ENCODE measurements around the gene RIPOR3.
"Not testable (repeated sequence)": the region's sequence is repeated elsewhere in the genome, so short reads cannot be mapped to it uniquely, and the experiment has no call there.

RIPOR3 gene

GRCh38 chr20:50607436-50607835 is 83.9 kb downstream of the RIPOR3 start:
- no peak for DNase-seq (ENCODE audit: low spot score)

DNA sequence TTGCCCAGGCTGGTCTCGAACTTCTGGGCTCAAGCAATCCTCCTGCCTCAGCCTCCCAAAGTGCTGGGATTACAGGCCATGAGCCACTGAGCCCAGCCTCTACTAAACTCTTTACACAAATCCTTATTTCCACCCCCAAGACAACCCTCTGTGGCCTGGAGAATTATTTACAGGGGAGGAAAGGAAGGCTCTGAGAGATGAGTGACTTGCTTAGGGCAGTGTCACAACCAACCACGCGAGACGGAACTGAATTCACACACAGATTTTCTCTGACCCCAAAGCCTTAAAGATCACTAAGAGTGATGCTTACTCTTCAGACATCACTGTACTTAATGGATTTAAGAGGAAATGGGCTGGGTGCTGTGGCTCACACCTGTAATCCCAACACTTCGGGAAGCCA is 86.2 kb downstream of the RIPOR3 start:
- no peak for DNase-seq (ENCODE audit: low spot score)

DNA sequence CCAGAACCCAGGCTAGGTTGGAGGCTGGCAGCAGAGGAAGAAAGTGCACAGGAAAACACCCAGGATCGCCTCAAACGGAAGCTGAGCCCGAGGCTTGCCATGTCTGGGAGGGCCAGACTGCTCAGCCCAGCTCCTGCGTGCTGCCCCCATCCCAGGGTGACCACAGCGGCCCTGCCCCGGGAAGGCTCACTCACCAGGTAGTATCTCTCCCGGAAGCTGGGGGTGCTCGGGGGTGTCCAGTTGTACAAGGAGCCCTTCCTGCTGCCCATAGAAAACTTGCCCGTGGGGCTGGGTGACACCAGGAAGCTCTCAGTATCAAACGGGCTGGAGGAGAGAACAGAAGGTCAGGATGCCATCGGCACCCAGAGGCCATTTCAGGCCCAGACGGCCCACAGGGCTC is 86.9 kb downstream of the RIPOR3 start:
- DNase-seq (ENCODE audit: low spot score), result no peak

- DNase-seq (ENCODE audit: low spot score), result no peak
These were observed 88.8 kb downstream of the RIPOR3 start for GRCh38 chr20:50602432-50603088.

DNA sequence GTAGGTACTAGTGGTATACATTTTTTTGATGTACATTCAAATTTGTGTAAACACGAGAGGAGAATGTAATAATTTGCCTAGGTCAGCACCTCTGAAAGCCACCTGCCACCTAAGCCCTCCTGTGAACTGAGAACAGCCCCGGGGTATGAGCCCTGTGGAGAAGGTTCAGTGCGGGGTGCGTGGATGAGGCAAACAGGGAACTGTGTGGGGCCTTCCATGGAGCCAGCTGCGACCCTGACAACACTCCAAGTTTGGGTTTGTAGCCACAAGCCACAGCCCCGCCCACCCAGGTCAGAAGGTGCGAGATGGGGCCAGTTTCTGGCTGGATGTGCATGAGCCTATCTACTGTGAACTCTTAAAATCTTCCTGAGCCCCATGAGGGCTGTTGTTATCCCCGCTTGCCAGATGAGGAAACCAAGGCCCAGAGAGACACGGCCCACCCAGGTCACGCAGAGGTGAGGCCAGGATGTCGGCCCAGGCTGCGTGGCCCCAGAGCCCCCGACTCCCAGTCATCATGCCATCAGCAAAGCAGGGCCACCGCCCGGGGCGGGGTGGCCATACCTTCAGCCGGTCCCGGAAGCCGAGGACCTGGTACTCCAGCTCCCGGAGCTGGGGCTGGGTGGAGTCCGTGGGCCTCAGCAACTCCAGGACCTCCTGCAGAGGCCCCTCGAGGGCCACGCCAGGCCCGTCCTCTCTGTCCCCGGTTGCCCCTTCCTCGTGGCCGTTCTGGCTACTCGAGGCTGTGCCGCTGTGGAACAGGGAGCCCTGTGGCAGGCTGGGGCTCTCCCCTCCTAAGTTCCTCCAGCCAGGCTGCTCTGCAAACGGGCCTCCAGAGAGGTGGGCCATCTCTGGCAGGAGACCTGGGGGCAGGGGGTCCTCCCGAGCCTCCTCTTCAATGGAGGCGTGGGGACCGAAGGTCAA is 89.6 kb downstream of the RIPOR3 start:
- DNase-seq (ENCODE audit: low spot score), result no peak

DNA sequence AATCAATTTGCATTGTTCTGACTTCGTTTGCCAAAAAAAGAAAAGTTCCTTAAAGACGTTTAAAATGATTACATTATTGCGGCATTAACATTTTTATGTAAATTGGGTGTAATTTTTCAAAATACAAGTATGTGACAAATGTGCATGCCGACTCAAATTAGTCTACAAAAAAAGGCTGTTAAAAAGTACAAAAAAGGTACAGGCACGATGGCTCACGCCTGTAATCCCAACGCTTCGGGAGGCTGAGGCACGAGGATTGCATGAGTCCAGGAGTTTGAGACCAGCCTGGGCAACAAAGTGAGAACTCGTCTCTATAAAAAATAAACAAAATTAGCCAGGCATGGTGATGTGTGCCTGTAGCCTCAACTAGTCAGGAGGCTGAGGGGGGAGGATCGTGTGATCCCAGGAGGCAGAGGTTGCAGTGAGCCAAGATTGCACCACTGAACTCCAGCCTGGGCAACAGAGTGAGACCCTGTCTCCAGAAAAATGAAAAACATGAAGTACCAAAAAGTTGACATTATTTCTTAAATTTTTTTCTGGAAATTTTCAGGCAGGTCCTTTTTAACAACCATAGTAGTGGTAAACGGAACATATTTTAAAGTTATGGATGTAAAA is 91.0 kb downstream of the RIPOR3 start:
- no peak for DNase-seq (ENCODE audit: low spot score)

- DNase-seq (ENCODE audit: low spot score), result not testable (repeated sequence)
These were observed 92.6 kb downstream of the RIPOR3 start for GRCh38 chr20:50598768-50599167.

- DNase-seq (ENCODE audit: low spot score), result no peak
These were observed 93.3 kb downstream of the RIPOR3 start for GRCh38 chr20:50598074-50598473.

- no peak for DNase-seq (ENCODE audit: low spot score)
These were observed 93.9 kb downstream of the RIPOR3 start for GRCh38 chr20:50597406-50597969.

DNA sequence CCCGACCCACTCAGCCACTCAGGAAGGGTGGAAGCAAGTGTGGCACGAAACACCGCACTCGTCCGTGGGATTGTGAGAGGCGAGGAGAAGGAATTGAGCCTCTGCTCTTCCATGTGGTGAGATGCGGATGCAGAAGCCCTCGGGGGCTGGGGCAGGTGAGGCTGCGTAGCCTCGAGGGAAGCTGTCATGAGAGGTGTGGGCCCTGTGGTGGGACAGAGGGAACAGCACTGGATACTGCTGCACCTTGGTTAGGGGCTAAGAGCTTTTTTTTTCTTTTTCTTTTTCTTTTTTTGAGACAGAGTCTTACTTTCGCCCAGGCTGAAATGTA is 94.7 kb downstream of the RIPOR3 start:
- no peak for DNase-seq (ENCODE audit: low spot score)

DNA sequence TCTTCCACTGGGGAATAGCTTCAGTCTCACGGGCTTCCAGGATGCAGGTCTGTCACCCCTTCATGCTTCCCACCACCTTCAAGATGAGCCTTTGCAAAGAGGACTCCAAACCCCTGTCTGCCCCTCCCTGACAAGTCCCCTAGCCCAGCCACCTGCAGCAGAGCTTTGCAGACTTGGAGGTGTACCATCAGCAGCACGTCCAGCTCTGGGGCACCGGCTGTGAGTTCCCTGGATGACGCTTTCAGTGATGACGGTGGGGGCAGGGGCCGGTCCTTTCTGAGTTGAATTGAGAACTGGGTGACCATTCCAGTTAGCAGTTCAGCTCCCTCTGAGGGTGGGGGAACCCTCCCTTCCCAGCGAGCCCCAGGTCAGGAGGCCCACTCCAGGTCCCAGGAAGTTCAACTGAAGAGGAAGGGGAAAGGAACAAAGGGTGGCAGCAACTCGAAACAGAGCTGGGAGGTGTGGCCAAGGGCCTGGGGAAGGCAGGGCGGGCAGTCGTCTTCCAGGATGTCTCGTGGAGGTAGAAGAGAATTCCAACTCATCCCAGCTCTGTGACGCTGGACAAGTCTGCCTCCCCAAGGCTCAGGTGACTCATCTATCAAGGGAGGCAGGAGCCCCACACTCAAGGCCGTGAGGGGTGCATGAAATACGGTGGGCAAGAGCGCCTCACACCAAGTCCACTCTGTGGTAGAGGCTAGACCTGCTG is 95.2 kb downstream of the RIPOR3 start:
- no peak for DNase-seq (ENCODE audit: low spot score)

DNA sequence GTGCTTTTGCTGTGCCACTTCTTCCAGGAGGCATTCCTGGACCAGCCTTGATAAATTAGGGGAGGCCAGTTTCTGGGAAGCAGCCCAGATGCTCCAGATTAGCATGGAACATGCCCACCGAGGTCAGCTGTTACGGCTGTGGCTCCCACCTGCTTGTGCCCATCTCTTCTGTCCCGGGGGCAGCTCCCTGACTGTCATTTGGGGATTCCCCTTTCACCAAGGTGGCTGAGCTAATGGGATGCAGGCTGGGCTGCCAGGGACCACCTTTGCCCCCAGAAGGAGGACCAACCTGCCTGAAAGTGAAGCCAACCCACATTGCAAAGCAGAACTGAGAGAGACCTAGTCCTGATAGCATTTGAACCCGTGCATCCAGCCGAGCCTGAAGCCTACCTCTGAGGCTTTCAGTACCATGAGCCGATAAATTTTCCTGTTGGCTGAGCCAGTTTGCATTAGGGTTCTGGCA is 95.9 kb downstream of the RIPOR3 start:
- no peak for DNase-seq (ENCODE audit: low spot score)

DNA sequence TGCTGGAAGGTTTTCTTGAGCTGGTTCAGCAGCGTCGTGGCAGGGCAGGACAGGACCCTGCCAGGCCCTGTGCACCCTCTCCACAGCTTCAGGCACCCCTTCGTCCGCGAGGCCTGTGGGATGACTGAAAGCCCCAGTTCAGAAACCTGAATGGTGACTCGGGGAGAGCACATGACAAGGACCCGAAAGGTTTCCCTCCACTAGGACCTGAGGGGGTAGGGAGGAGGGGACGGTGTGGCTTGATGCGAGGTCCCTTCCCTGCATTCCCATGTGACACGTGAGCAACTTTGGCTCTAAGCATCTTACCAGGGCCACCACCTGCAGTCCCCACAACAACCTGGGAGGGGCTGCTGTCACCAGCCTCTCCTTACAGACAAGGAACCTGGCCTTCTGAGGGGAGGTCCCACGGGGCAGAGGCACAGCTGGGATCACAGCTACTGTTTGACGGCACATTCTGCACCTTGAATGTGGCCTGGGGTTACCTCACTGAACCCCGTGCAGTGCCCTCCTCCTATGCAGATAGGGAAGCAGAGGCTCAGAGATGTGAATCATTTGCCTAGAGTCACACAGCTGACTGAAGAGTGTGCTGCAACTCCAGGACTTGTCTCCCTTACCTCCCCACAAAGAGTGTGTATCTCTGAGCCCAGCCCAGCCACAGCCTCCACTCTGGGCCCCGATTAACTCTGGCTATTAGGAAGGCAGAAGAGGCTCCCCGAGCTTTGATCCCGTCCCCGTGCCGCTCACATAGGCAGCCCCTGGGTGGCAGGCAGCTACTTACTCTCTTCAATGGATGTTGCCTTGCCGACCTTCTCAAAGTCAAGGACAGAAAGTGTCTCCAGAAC is 96.5 kb downstream of the RIPOR3 start:
- DNase-seq (ENCODE audit: low spot score), result no peak

- no peak for DNase-seq (ENCODE audit: low spot score)
These were observed 97.1 kb downstream of the RIPOR3 start for GRCh38 chr20:50594231-50594590.

DNA sequence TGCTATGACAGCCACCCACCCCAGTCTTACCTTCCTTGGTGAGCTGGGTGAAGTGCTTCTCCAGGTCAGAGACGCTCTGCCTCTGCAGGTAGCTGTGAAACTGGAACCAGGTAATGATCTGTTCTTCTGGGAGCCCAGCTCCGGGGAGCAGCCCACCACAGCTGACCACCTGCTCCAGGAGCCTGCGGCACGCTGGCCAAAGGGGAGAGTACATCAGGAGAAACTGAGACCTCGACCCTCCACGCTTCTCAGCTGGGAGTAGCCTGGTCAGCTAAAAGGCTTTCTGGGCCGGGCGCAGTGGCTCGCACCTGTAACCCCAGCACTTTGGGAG is 98.4 kb downstream of the RIPOR3 start:
- no peak for DNase-seq (ENCODE audit: low spot score)

GRCh38 chr20:50592282-50593004 is 98.9 kb downstream of the RIPOR3 start:
- DNase-seq (ENCODE audit: low spot score), result no peak

GRCh38 chr20:50591233-50591852 is 100.0 kb downstream of the RIPOR3 start:
- DNase-seq (ENCODE audit: low spot score), result no peak

DNA sequence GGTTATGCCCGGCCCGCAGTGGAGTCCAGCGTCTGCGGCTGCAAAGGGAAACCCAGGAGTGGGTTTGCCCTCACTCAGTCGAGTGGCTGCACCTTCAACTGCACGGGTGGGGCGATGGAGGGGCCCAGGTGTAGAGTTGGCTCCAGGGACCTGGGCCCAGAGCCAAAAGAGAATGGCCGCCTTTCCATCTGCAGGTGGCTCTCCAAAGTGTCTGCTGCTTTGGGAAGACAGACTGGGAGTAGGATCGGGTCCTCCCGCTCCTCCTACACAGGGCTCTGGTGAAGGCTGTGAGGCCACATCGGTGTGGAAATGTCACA is 101.0 kb downstream of the RIPOR3 start:
- DNase-seq (ENCODE audit: low spot score), result no peak

DNA sequence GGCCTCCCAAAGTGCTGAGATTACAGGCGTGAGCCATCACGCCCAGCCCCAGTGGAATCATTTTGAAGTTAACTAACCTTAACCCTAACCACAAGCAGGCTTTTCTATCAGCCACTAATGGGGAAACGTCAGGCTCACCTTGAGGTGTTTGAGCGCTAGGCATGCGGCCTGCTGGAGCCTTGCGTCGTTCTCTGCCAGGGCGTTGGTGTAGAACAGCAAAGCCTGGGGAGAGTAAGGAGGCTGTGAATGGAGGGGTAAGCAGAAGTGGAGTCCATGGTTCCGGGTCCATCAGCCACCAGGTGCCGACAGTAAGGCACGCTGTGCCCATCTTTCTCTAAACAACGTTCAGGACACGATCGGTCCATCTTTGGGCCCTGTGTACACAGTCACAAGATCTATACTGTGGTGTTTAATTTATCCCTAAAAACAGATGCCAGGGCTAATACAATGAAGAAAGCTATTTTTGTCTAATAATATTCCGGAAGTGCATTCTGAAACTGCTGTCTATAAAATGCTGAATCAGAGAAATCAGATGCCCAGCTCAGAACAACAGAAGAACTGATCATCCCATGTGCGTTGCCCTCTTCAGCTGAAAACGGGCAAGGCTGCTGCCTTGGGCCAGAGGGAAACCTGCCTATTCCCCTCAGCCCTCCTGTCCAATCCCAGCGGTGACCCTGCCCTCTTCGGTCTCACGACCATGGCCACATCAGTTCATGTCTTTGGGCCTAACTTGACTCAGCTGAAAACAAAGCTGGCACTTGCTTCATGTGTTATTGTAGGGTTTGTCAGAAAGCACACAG is 101.6 kb downstream of the RIPOR3 start:
- DNase-seq (ENCODE audit: low spot score), result no peak

Measured in RKO (cell line).